GM12878 (cell line): ENCODE measurements around the gene LDB3. TPM values are rescaled to one million over a fixed set of nuclear protein-coding genes. Genes with fewer than 3 reads are reported as not detected.

Experiments
- ATAC-seq: fragments of 200-7000 bp; cut with Tn5 transposase; 3 replicates; pipeline ENCODE4 v1.9.1; 2020; ENCODE audit warnings: mild to moderate bottlenecking, moderate library complexity
- BruUV-seq: library from RNA; stranded (reverse); fragments of 400-500 nt; replicated peaks from 2 replicates; lab custom pipeline; 2021; lab: Mats Ljungman, UMichigan
- CTCF ChIA-PET: fragments of 300-600 bp; sonication (Branson Sonifier 250); formaldehyde crosslinking; extraction: SDS; loops from one replicate; lab custom pipeline; 2021; ENCODE audit warnings: inconsistent platforms; lab: Yijun Ruan, JAX
- POLR2A ChIA-PET: fragments of 350-600 bp; formaldehyde crosslinking; extraction: SDS; loops from one replicate; lab custom pipeline; 2021; ENCODE audit warnings: inconsistent platforms; lab: Charles Lee
- RAD21 ChIA-PET: fragments of 300-600 bp; sonication (Branson Sonifier 250); formaldehyde crosslinking; loops from one replicate; lab custom pipeline; 2023; ENCODE audit warnings: antibody characterized with exemption; ENCODE audit not compliant: unreplicated experiment; lab: Charles Lee
- SMC1A ChIA-PET: fragments of 300-600 bp; sonication (Branson Sonifier 250); formaldehyde crosslinking; loops from one replicate; lab custom pipeline; 2023; ENCODE audit not compliant: unreplicated experiment, uncharacterized antibody; lab: Charles Lee
- DNase-seq: peaks from one replicate; pipeline ENCODE4 v3.0.0-alpha.2; 2011; ENCODE audit warnings: low read depth, low spot score
- FAIRE-seq: peaks from 3 replicates; lab custom pipeline; 2011; peaks lifted over from hg19 to GRCh38; lab: Jason Lieb, UNC
- H2AFZ ChIP-seq: 2 replicates; pipeline ENCODE4 v1.6.0; 2011; ENCODE audit warnings: low read depth, low read length, control low read depth; ENCODE audit not compliant: control insufficient read depth
- H3K27ac ChIP-seq: 2 replicates; pipeline ENCODE4 v1.5.1; 2011; ENCODE audit warnings: control low read depth; ENCODE audit not compliant: control insufficient read depth, insufficient read depth
- H3K27me3 ChIP-seq, 2 experiments: replicated peaks in 1 of 2; 2 replicates each; pipeline versions ENCODE4 v1.6.0 to v1.6.1; 2011; ENCODE audit warnings: low read length in 1 of 2; ENCODE audit not compliant: control insufficient read depth in 2 of 2, insufficient read depth in 2 of 2
- H3K36me3 ChIP-seq, 2 experiments: 2 replicates each; pipeline ENCODE4 v1.5.1; 2011; ENCODE audit warnings: low read length in 1 of 2; ENCODE audit not compliant: control insufficient read depth in 2 of 2, insufficient read depth in 2 of 2
- H3K4me1 ChIP-seq: 2 replicates; pipeline ENCODE4 v1.6.1; 2011; ENCODE audit warnings: mild to moderate bottlenecking, low read length, moderate library complexity, mixed read lengths; ENCODE audit not compliant: control insufficient read depth, insufficient read depth
- H3K4me2 ChIP-seq: 2 replicates; pipeline ENCODE4 v1.6.0; 2011; ENCODE audit warnings: control low read depth; ENCODE audit not compliant: control insufficient read depth, insufficient read depth
- H3K4me3 ChIP-seq: fragments of 200-600 bp; sonication (generic); 2 replicates; pipeline ENCODE4 v1.5.1; 2016
- H3K79me2 ChIP-seq: 2 replicates; pipeline ENCODE4 v1.6.0; 2011; ENCODE audit warnings: low read length; ENCODE audit not compliant: control insufficient read depth, insufficient read depth
- H3K9ac ChIP-seq: 2 replicates; pipeline ENCODE4 v1.8.0; 2011; ENCODE audit warnings: low read length, control low read depth, mixed read lengths; ENCODE audit not compliant: control insufficient read depth, insufficient read depth
- H3K9me3 ChIP-seq: replicated peaks from 3 replicates; pipeline ENCODE4 v1.5.1; 2011; ENCODE audit warnings: mild to moderate bottlenecking, low read length; ENCODE audit not compliant: control insufficient read depth, insufficient read depth
- H4K20me1 ChIP-seq: 2 replicates; pipeline ENCODE4 v1.6.0; 2011; ENCODE audit not compliant: control insufficient read depth, insufficient read depth
- BCL11A ChIP-seq: IDR thresholded peaks from 2 replicates; pipeline ENCODE4 v1.6.1; 2011; ENCODE audit warnings: low read depth, low read length
- CREM ChIP-seq: IDR thresholded peaks from 2 replicates; pipeline ENCODE4 v1.6.1; 2014; ENCODE audit warnings: antibody characterized with exemption, low read depth
- ESRRA ChIP-seq: IDR thresholded peaks from 2 replicates; pipeline ENCODE4 v1.6.1; 2012; ENCODE audit warnings: mild to moderate bottlenecking, low read length, improper control_type of control experiment
- GABPA ChIP-seq: IDR thresholded peaks from 2 replicates; pipeline ENCODE4 v1.6.1; 2014; ENCODE audit warnings: antibody characterized with exemption, low read depth, mild to moderate bottlenecking, inconsistent platforms
- IRF5 ChIP-seq: fragments of 450-650 bp; IDR thresholded peaks from 2 replicates; pipeline ENCODE4 v1.6.1; 2017; ENCODE audit warnings: borderline replicate concordance
- KLF5 ChIP-seq: fragments of 450-650 bp; IDR thresholded peaks from 2 replicates; pipeline ENCODE4 v1.6.1; 2014; ENCODE audit warnings: mild to moderate bottlenecking; ENCODE audit not compliant: partially characterized antibody
- MEF2B ChIP-seq: fragments of 450-650 bp; IDR thresholded peaks from 2 replicates; pipeline ENCODE4 v1.6.1; 2018; ENCODE audit warnings: mild to moderate bottlenecking, moderate library complexity; ENCODE audit not compliant: partially characterized antibody, poor library complexity, severe bottlenecking
- MLLT1 ChIP-seq: fragments of 450-650 bp; IDR thresholded peaks from 2 replicates; pipeline ENCODE4 v1.6.1; 2016; ENCODE audit warnings: mild to moderate bottlenecking
- NR2F1 ChIP-seq: fragments of 450-650 bp; conservative IDR thresholded peaks from 2 replicates; pipeline ENCODE4 v1.6.1; 2017; ENCODE audit warnings: mild to moderate bottlenecking
- PML ChIP-seq: IDR thresholded peaks from 2 replicates; pipeline ENCODE4 v1.6.1; 2012; ENCODE audit warnings: low read length, inconsistent platforms
- RAD51 ChIP-seq: fragments of 450-650 bp; IDR thresholded peaks from 2 replicates; pipeline ENCODE4 v1.6.1; 2016; ENCODE audit warnings: moderate library complexity, mild to moderate bottlenecking, inconsistent platforms
- SMAD1 ChIP-seq: fragments of 450-650 bp; IDR thresholded peaks from 2 replicates; pipeline ENCODE4 v1.6.1; 2018; ENCODE audit warnings: mild to moderate bottlenecking, low read depth; ENCODE audit not compliant: partially characterized antibody
- SMARCA5 ChIP-seq: fragments of 450-650 bp; IDR thresholded peaks from 2 replicates; pipeline ENCODE4 v1.6.1; 2017; ENCODE audit warnings: mild to moderate bottlenecking
- SRF ChIP-seq, 2 experiments: IDR thresholded peaks; 2 replicates each; pipeline ENCODE4 v1.6.1; 2011; ENCODE audit warnings: low read depth in 2 of 2, low read length in 2 of 2, mild to moderate bottlenecking in 1 of 2, moderate library complexity in 1 of 2
- SUPT20H ChIP-seq: IDR thresholded peaks from 2 replicates; pipeline ENCODE4 v1.6.1; 2011; ENCODE audit warnings: low read depth, mild to moderate bottlenecking, low read length, moderate library complexity, borderline replicate concordance; ENCODE audit not compliant: control insufficient read depth
- SUZ12 ChIP-seq: fragments of 200-600 bp; sonication (generic); IDR thresholded peaks from one replicate; pipeline ENCODE4 v1.6.1; 2018; ENCODE audit warnings: antibody characterized with exemption, mild to moderate bottlenecking; ENCODE audit not compliant: unreplicated experiment
- WGBS: methylation state at CpG from one replicate; pipeline ENCODE4 v1.1.6; 2016; ENCODE audit warnings: low lambda C conversion rate; ENCODE audit not compliant: insufficient replicate concordance, insufficient coverage; ENCODE audit errors: missing lambda C conversion rate; 5-methylcytosine and 5-hydroxymethylcytosine counted together
- in situ Hi-C: fragments of 300-500 bp; cut with MboI; formaldehyde crosslinking; loops from 9 replicates; pipeline ENCODE4 v1.14.3; 2018; ENCODE audit warnings: mixed read lengths
- intact Hi-C: fragments of 100-400 bp; cut with micrococcal nuclease; formaldehyde crosslinking; loops from one replicate; pipeline ENCODE4 v1.14.2; 2022; ENCODE audit not compliant: unreplicated experiment
- polyA plus RNA-seq, 11 experiments: library from polyadenylated mRNA; depleted of rRNA in 4 of 11; unstranded in 6 of 11; stranded (reverse) in 5 of 11; fragments of >200 nt; fragmentation: Nextera tagmentation in 4 of 11; fragmentation: Illumina TruSeq in 1 of 11; extraction: Ambion mirVana in 4 of 11; extraction: Trizol in 1 of 11; gene quantifications; 1 replicate in 1 of 11; 2 replicates in 10 of 11; pipeline versions ENCODE4 v1.2.1 to v1.2.3, GENCODE V29; 2011 to 2016; ENCODE audit warnings: inconsistent platforms in 2 of 11, missing spikeins in 2 of 11, low read depth in 1 of 11
- total RNA-seq, 4 experiments: library from RNA; depleted of rRNA in 3 of 4; stranded (reverse); fragments of >200 nt in 3 of 4; fragmentation: Illumina TruSeq in 1 of 4; extraction: Trizol in 1 of 4; gene quantifications; 2 replicates each; pipeline versions ENCODE4 v1.2.1 to v1.2.3, GENCODE V29; 2013 to 2021
- TF ChIP-seq, protein P1 (sequence below): IDR thresholded peaks from 2 replicates; pipeline ENCODE4 v1.6.1; 2011; ENCODE audit warnings: mild to moderate bottlenecking, low read depth, low read length, moderate library complexity; ENCODE audit not compliant: insufficient replicate concordance
- TF ChIP-seq, protein P2 (sequence below): fragments of 450-650 bp; IDR thresholded peaks from 2 replicates; pipeline ENCODE4 v1.6.1; 2017; ENCODE audit warnings: low read depth, mild to moderate bottlenecking, moderate library complexity

LDB3 gene
- total and polyA plus RNA-seq, 10 of the 15 experiments (the other 5 are each of a cell fraction or from before 2014, with no cell fraction given), result 0.02 to 0.07 (median 0.04) TPM; not detected in 1

GRCh38 chr10:86703176-86703575 is 34.9 kb downstream of the LDB3 start:
- H3K4me2 ChIP-seq, result no peak overlapping the region
- H3K4me3 ChIP-seq, result no peak overlapping the region
- FAIRE-seq (no peak), ATAC-seq (no peak), DNase-seq (no peak)
- no peaks in the 10 kb centered on the region; a peak in 1 of 4 replicates for H3K27me3 ChIP-seq
- in situ Hi-C loops (loop anchor here (5.0 kb wide), 1 partner anchor 194 kb away; no protein-coding TSS in a partner anchor), intact Hi-C loops (no loop called here)
- RAD21 ChIA-PET, result no interaction called here
- no peaks in the 10 kb centered on the region for H3K4me1 ChIP-seq
- POLR2A ChIA-PET, result interaction anchor here (0.6 kb wide), 1 partner anchor 55 kb away, joined by 3 read pairs; no protein-coding TSS in a partner anchor
- no peaks in the 10 kb centered on the region for H4K20me1 ChIP-seq
- SMC1A ChIA-PET, result interaction anchor here (0.9 kb wide), 1 partner anchor 196 kb away, joined by 3 read pairs; no protein-coding TSS in a partner anchor
- no peaks in the 10 kb centered on the region for H3K36me3 ChIP-seq
- no peaks in the 10 kb centered on the region for H3K9me3 ChIP-seq
- no TSS peak for BruUV-seq
- no peak overlapping the region for H2AFZ ChIP-seq
- WGBS, result 28% methylated on average over 8 of the region's 8 CpGs
- H3K9ac ChIP-seq, result no peak overlapping the region
- H3K27ac ChIP-seq, result no peak overlapping the region
- CTCF ChIA-PET, result interaction anchor here (0.8 to 1.2 kb wide), 2 partner anchors 13 to 193 kb away, joined by 3 read pairs; no protein-coding TSS in a partner anchor
- no peaks in the 10 kb centered on the region for H3K79me2 ChIP-seq
- no peak for TF ChIP-seq GABPA
- TF ChIP-seq PML, result no peak
- TF ChIP-seq ESRRA, result no peak
- TF ChIP-seq SMAD1, result no peak
- TF ChIP-seq SMARCA5, result no peak
- no peak for TF ChIP-seq MEF2B
- TF ChIP-seq, protein P1, sequence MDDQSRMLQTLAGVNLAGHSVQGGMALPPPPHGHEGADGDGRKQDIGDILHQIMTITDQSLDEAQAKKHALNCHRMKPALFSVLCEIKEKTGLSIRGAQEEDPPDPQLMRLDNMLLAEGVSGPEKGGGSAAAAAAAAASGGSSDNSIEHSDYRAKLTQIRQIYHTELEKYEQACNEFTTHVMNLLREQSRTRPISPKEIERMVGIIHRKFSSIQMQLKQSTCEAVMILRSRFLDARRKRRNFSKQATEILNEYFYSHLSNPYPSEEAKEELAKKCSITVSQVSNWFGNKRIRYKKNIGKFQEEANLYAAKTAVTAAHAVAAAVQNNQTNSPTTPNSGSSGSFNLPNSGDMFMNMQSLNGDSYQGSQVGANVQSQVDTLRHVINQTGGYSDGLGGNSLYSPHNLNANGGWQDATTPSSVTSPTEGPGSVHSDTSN, result no peak
- TF ChIP-seq IRF5, result no peak
- TF ChIP-seq CREM, result no peak
- TF ChIP-seq NR2F1, result no peak
- no peak for TF ChIP-seq KLF5
- TF ChIP-seq BCL11A, result no peak
- TF ChIP-seq RAD51, result no peak
- TF ChIP-seq SUPT20H, result no peak
- no peak for TF ChIP-seq MLLT1
- no peak for TF ChIP-seq SRF (IDR thresholded peaks at IDR 0.05; ENCODE audit: low read depth in 2 of 2, low read length in 2 of 2)
- no peak for TF ChIP-seq SUZ12
- TF ChIP-seq, protein P2, sequence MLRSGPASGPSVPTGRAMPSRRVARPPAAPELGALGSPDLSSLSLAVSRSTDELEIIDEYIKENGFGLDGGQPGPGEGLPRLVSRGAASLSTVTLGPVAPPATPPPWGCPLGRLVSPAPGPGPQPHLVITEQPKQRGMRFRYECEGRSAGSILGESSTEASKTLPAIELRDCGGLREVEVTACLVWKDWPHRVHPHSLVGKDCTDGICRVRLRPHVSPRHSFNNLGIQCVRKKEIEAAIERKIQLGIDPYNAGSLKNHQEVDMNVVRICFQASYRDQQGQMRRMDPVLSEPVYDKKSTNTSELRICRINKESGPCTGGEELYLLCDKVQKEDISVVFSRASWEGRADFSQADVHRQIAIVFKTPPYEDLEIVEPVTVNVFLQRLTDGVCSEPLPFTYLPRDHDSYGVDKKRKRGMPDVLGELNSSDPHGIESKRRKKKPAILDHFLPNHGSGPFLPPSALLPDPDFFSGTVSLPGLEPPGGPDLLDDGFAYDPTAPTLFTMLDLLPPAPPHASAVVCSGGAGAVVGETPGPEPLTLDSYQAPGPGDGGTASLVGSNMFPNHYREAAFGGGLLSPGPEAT, result no peak
